Endothelial cell of umbilical vein (primary cell): ENCODE data around the gene NLN.

Experiments used
- FOS ChIP-seq: IDR thresholded peaks from 2 replicates; pipeline ENCODE4 v1.6.1; 2011; ENCODE audit warnings: mild to moderate bottlenecking, low read length, moderate library complexity, borderline replicate concordance; ENCODE audit not compliant: insufficient read depth
- POLR2AphosphoS5 ChIP-seq: IDR thresholded peaks from 2 replicates; pipeline ENCODE4 v1.6.1; 2012; ENCODE audit warnings: low read depth, mild to moderate bottlenecking, control low read depth, low read length, moderate library complexity; ENCODE audit not compliant: insufficient read depth
- TF ChIP-seq, protein P1 (sequence below): IDR thresholded peaks from 2 replicates; pipeline ENCODE4 v1.6.1; 2011; ENCODE audit not compliant: insufficient read depth, insufficient read length

- TF ChIP-seq, protein P1, sequence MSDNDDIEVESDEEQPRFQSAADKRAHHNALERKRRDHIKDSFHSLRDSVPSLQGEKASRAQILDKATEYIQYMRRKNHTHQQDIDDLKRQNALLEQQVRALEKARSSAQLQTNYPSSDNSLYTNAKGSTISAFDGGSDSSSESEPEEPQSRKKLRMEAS = no peak
- TF ChIP-seq POLR2AphosphoS5 (no peak), FOS (no peak)
Measured at GRCh38 chr5:65825408-65826328, 103.7 kb downstream of the NLN start.
